ENCODE data around the gene SEC24D.

GRCh38 chr4:118814891-118815290, 21.0 kb downstream of the SEC24D start:
- TF ChIP-seq, protein P1, sequence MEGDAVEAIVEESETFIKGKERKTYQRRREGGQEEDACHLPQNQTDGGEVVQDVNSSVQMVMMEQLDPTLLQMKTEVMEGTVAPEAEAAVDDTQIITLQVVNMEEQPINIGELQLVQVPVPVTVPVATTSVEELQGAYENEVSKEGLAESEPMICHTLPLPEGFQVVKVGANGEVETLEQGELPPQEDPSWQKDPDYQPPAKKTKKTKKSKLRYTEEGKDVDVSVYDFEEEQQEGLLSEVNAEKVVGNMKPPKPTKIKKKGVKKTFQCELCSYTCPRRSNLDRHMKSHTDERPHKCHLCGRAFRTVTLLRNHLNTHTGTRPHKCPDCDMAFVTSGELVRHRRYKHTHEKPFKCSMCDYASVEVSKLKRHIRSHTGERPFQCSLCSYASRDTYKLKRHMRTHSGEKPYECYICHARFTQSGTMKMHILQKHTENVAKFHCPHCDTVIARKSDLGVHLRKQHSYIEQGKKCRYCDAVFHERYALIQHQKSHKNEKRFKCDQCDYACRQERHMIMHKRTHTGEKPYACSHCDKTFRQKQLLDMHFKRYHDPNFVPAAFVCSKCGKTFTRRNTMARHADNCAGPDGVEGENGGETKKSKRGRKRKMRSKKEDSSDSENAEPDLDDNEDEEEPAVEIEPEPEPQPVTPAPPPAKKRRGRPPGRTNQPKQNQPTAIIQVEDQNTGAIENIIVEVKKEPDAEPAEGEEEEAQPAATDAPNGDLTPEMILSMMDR (IDR thresholded peaks at IDR 0.05; ENCODE audit: low read length), result no peak
- TF ChIP-seq EZH2 (IDR thresholded peaks at IDR 0.05; ENCODE audit: borderline replicate concordance, low read length), result no peak
